GM12801 (cell line): Measurements from ENCODE around the gene SRCAP.

Experiments
- CTCF ChIP-seq: IDR thresholded peaks from one replicate; pipeline ENCODE4 v1.5.1; 2011; ENCODE audit warnings: control low read depth; ENCODE audit not compliant: insufficient read length; ENCODE audit errors: extremely low read depth

Gene SRCAP

GRCh38 chr16:30744183-30744582 is 45.2 kb downstream of the SRCAP start:
- no peak for TF ChIP-seq CTCF

GRCh38 chr16:30745082-30745481 is 46.1 kb downstream of the SRCAP start:
- no peak for TF ChIP-seq CTCF

- no peak for TF ChIP-seq CTCF
These were observed 47.7 kb downstream of the SRCAP start for GRCh38 chr16:30746638-30747175.

GRCh38 chr16:30747331-30747730 is 48.4 kb downstream of the SRCAP start:
- no peak for TF ChIP-seq CTCF

- no peak for TF ChIP-seq CTCF
These were observed 49.0 kb downstream of the SRCAP start, which contains the start of gene PHKG2 for GRCh38 chr16:30747799-30748633. TSS of gene PHKG2 (plus strand) at chr16:30748425. CDS start at chr16:30748821, 396 bp downstream.

GRCh38 chr16:30748634-30749445 is 49.9 kb downstream of the SRCAP start:
- no peak for TF ChIP-seq CTCF

GRCh38 chr16:30750201-30750600 is 51.2 kb downstream of the SRCAP start:
- no peak for TF ChIP-seq CTCF
